Measurements from ENCODE around the gene CLDN9.

CLDN9 gene

DNA sequence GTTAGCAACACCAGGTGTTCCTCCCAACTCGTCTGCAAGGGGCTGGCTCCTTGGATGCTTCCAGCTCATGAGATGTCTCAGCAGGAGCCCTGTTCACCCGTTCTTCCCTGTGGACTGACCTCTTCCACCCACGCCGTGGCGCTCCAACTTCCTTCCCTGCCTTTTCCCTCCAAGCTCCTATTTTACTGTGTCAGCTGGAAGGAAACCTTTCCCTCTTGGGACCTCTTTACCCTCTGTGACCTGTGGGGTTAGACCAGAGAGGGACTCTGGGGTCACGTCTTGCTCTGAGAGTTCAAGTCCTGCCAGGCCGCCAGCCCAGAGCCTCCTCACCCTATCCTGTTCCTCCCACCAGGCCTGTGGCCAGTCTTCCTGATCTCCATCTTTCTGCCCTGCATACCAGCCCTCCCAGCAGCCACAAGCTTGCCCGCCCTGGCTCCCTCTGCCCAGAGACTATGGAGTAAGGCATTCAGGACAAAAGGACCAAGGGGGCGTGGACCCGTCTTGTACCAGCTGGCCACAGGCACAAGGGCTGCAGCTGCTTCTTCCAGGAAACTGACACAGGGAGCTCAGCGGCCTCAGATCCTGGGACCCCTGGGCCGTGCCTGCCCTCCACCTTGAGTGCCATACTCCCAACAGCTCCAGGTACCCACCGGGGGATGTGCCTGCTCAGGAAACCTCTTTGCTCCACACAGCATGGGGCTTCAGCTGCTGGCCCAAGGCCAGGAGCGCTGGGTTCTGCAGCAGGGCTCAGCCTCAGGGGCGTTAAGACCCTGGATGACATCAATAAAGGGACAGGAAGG is 40.5 kb upstream of the CLDN9 start:
- no peak overlapping the region for H3K27ac ChIP-seq
- TF ChIP-seq, protein P1, sequence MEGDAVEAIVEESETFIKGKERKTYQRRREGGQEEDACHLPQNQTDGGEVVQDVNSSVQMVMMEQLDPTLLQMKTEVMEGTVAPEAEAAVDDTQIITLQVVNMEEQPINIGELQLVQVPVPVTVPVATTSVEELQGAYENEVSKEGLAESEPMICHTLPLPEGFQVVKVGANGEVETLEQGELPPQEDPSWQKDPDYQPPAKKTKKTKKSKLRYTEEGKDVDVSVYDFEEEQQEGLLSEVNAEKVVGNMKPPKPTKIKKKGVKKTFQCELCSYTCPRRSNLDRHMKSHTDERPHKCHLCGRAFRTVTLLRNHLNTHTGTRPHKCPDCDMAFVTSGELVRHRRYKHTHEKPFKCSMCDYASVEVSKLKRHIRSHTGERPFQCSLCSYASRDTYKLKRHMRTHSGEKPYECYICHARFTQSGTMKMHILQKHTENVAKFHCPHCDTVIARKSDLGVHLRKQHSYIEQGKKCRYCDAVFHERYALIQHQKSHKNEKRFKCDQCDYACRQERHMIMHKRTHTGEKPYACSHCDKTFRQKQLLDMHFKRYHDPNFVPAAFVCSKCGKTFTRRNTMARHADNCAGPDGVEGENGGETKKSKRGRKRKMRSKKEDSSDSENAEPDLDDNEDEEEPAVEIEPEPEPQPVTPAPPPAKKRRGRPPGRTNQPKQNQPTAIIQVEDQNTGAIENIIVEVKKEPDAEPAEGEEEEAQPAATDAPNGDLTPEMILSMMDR (IDR thresholded peaks at IDR 0.05) = no peak
- no peak overlapping the region for H3K4me3 ChIP-seq (ENCODE audit: low read depth in 1 of 2, low read length in 1 of 2)
- H3K9me3 ChIP-seq = no peaks in the 10 kb centered on the region
- H3K4me1 ChIP-seq (ENCODE audit: control insufficient read depth in 1 of 2, insufficient read depth in 1 of 2, low read depth in 1 of 2, low read length in 1 of 2) = peaks cover 32 to 33% of the 10 kb centered on the region in 2 experiments
- H3K27me3 ChIP-seq = peaks cover 18% of the 10 kb centered on the region
- H3K36me3 ChIP-seq = peaks cover 18% of the 10 kb centered on the region

DNA sequence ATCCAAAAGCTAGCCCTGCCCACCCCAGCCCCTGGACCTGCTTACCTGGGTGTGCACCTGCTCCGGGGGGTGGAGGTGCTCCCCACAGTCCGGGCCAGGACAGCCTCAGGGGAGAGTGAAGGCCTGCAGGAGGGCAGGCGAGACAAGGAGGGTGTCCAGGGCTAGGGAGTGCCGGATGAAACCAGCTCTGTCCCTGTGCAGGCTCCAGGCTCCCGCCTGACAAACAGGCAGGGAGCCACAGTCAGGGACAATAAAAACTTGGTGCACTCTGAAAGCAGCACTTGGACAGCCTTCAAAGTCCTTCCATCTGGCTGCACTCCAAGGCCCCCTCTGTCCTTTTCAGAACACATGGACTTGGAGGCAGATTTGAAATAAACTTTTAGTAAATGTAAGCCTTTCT is 39.6 kb upstream of the CLDN9 start:
- Histone ChIP-seq H3K36me3 (peaks cover 18% of the 10 kb centered on the region), H3K4me1 (ENCODE audit: control insufficient read depth in 1 of 2, insufficient read depth in 1 of 2, low read depth in 1 of 2, low read length in 1 of 2) (peaks cover 23 to 26% of the 10 kb centered on the region in 2 experiments), H3K9me3 (no peaks in the 10 kb centered on the region), H3K4me3 (ENCODE audit: low read depth in 1 of 2, low read length in 1 of 2) (no peak overlapping the region), H3K27ac (no peak overlapping the region), H3K27me3 (peaks cover 9% of the 10 kb centered on the region)
- TF ChIP-seq, protein P1 (IDR thresholded peaks at IDR 0.05) = no peak

DNA sequence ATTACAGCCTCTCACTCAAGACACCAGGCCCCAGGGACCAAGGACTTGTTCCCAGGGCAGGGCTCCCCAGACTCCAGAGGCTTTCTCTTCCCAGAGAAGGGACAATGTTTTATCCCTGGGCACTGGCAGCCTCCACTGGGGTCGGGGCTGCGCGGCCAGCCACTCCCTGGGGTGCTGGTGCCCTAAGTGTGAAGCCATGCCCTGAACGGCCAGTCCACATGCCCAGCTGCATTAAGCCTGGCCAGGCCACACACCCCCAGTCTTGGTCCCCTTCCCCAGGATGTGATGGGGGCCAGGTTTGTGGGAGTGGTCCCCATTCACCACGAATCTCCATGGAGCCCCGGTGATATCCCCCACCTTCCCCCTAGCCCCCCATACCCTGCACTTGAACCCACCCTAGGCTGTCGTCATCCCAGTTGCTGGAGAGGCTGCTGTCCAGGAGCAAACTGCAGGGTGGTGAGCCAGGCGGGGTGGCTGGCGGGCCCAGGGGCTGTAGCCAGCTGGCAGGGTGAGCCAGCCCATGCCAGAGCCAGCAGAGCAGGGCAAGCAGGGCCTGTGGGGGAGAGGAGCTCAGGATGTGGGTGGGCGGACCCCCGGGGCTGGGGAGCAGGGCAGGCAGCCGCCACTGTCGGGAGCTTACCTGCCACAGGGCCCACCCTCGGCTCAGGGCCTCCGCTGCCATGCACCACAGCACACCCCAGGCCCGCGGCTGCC is 39.0 kb upstream of the CLDN9 start:
- peaks cover 18% of the 10 kb centered on the region for H3K36me3 ChIP-seq
- no peak overlapping the region for H3K27ac ChIP-seq
- H3K4me1 ChIP-seq (ENCODE audit: control insufficient read depth in 1 of 2, insufficient read depth in 1 of 2, low read depth in 1 of 2, low read length in 1 of 2) = peaks cover 16 to 19% of the 10 kb centered on the region in 2 experiments
- TF ChIP-seq, protein P1 (IDR thresholded peaks at IDR 0.05) = no peak
- H3K27me3 ChIP-seq = peaks cover 2% of the 10 kb centered on the region
- no peak overlapping the region for H3K4me3 ChIP-seq (ENCODE audit: low read depth in 1 of 2, low read length in 1 of 2)
- no peaks in the 10 kb centered on the region for H3K9me3 ChIP-seq

DNA sequence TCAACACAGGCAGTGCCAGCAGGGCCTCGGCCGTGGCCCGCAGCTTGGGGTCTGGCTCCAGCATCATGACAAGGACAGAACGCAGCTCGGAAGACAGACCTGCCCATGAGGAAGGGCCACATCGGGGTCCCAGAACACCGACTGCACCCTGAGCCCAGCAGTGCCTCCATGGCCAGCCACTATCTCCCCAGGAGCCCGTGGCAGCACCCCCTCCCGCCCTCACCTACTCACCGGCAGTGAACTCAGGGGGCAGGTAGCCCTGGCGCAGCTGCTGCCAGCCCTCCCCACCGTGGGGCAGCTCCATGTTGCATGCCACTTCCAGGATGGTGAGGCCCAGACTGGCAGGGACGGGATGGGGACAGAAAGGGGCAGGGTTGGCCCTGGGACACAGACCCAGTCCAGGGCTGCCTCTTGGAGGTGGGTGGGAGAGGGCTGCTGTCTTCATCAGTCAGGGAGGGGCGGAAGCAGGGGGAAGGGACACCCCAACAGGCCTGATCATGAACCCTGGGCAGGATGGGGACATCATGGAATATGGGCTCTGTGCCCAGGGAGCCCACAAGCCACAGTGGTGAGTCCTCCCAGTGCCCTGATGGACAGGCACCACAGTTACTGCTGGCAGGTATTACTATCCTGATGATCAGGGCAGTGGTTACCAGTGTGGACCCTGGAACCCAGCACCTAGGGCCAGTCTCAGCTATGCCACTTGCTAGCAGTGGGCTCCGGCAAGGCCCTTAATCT is 38.2 kb upstream of the CLDN9 start:
- TF ChIP-seq, protein P1 (IDR thresholded peaks at IDR 0.05) = no peak
- no peaks in the 10 kb centered on the region for H3K9me3 ChIP-seq
- no peak overlapping the region for H3K4me3 ChIP-seq (ENCODE audit: low read depth in 1 of 2, low read length in 1 of 2)
- H3K27ac ChIP-seq = no peak overlapping the region
- H3K4me1 ChIP-seq (ENCODE audit: control insufficient read depth in 1 of 2, insufficient read depth in 1 of 2, low read depth in 1 of 2, low read length in 1 of 2) = peaks cover 15 to 18% of the 10 kb centered on the region in 2 experiments
- peaks cover 18% of the 10 kb centered on the region for H3K36me3 ChIP-seq
- no peaks in the 10 kb centered on the region for H3K27me3 ChIP-seq

DNA sequence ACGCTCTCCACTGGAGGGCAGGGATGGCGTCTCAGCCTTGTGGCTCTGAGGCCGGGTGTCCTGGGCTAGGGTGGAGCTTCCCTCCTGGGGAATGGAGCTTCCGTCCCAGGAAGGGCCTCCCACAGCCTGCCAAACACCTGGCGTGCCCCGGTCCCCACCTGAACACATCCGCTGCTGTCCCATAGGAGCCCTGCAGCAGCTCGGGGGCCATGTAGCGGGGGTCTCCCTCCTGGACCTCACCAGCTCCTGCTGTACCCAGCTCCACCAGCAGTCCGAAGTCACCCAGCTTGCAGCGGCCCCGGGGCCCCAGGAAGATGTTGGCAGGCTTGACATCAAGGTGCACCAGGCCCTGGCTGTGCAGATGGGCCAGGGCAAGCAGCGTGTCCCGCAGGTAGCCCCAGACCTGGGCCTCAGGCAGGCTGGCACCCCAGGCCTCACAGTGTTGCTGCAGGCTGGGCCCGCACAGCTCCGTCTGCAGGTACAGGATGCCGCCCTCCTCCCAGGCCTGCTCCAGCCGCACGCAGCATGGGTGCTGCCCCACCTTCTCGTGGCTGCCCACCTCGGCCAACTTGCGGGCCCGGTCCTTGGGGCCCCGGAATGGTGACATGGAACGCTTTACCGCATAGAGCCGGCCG is 37.4 kb upstream of the CLDN9 start:
- Histone ChIP-seq H3K27ac (no peak overlapping the region), H3K36me3 (peaks cover 18% of the 10 kb centered on the region), H3K9me3 (no peaks in the 10 kb centered on the region), H3K27me3 (no peaks in the 10 kb centered on the region), H3K4me3 (ENCODE audit: low read depth in 1 of 2, low read length in 1 of 2) (no peak overlapping the region), H3K4me1 (ENCODE audit: control insufficient read depth in 1 of 2, insufficient read depth in 1 of 2, low read depth in 1 of 2, low read length in 1 of 2) (peaks cover 15 to 17% of the 10 kb centered on the region in 2 experiments)
- TF ChIP-seq, protein P1 (IDR thresholded peaks at IDR 0.05) = no peak

Data from neutrophil (primary cell).